Measurements from ENCODE around the gene SP110.

DNA sequence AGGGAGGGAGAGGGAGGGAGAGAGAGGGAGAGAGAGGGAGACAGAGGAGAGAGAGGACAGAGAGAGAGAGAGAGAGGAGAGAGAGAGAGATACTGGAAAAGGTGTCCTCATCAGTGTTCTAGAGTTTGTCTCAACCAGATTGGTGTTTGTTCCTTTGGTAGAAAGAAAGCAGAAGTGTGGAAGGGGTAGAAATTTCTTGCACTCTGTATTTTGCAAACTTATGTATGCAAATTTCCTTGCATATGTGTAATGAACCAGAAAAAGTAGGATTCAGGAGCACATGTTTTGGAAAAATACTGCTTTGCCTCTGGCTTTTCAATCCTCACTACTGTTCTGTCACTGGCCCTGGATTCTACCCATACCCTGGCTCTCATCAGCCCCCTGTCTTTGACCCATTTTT is 4.7 kb upstream of the SP110 start:
- TF ChIP-seq, protein P1, sequence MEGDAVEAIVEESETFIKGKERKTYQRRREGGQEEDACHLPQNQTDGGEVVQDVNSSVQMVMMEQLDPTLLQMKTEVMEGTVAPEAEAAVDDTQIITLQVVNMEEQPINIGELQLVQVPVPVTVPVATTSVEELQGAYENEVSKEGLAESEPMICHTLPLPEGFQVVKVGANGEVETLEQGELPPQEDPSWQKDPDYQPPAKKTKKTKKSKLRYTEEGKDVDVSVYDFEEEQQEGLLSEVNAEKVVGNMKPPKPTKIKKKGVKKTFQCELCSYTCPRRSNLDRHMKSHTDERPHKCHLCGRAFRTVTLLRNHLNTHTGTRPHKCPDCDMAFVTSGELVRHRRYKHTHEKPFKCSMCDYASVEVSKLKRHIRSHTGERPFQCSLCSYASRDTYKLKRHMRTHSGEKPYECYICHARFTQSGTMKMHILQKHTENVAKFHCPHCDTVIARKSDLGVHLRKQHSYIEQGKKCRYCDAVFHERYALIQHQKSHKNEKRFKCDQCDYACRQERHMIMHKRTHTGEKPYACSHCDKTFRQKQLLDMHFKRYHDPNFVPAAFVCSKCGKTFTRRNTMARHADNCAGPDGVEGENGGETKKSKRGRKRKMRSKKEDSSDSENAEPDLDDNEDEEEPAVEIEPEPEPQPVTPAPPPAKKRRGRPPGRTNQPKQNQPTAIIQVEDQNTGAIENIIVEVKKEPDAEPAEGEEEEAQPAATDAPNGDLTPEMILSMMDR (IDR thresholded peaks at IDR 0.05; ENCODE audit: borderline replicate concordance, extremely low read depth, low read length, poor library complexity, severe bottlenecking) = no peak
- TF ChIP-seq EZH2 (IDR thresholded peaks at IDR 0.05; ENCODE audit: borderline replicate concordance, low read depth, low read length, severe bottlenecking) = no peak
